Ovary (tissue), 10 donors: ENCODE data around the gene ZNF552. TPM values are rescaled to one million over a fixed set of nuclear protein-coding genes. Genes with fewer than 3 reads are reported as not detected.
"Not testable (repeated sequence)": the region's sequence is repeated elsewhere in the genome, so short reads cannot be mapped to it uniquely, and the experiment has no call there.

ENCODE experiments used
- DNase-seq, 5 donors: peaks; one replicate each; pipeline ENCODE4 v3.0.0-alpha.2; 2019 to 2020
- H3K27ac ChIP-seq, 2 donors: fragments of 200-600 bp; one replicate each; pipeline versions ENCODE4 v1.5.1 to v1.8.0; 2019 to 2022
- H3K27me3 ChIP-seq: fragments of 200-600 bp; one replicate; pipeline ENCODE4 v1.8.0; 2022
- H3K36me3 ChIP-seq: fragments of 200-600 bp; sonication (generic); one replicate; pipeline ENCODE4 v1.5.1; 2019
- H3K4me1 ChIP-seq: one replicate; pipeline ENCODE4 v1.8.1; 2013; ENCODE audit warnings: mild to moderate bottlenecking, moderate library complexity; ENCODE audit not compliant: insufficient read depth
- H3K4me3 ChIP-seq: fragments of 200-600 bp; sonication (generic); one replicate; pipeline ENCODE4 v1.5.1; 2017
- H3K9me3 ChIP-seq, 2 donors: fragments of 200-600 bp in 1 of 2; sonication (generic) in 1 of 2; one replicate each; pipeline versions ENCODE4 v1.5.1 to v1.8.1; 2013 to 2019; ENCODE audit warnings: mild to moderate bottlenecking in 1 of 2, moderate library complexity in 1 of 2
- CTCF ChIP-seq, 3 donors: fragments of 450-650 bp in 2 of 3; fragments of 200-600 bp in 1 of 3; IDR thresholded peaks; one replicate each; pipeline versions ENCODE4 v1.5.1 to v1.8.0; 2016 to 2022; ENCODE audit warnings: antibody characterized with exemption in 3 of 3, mild to moderate bottlenecking in 1 of 3
- EP300 ChIP-seq: sonication (generic); formaldehyde crosslinking; IDR thresholded peaks from one replicate; pipeline ENCODE4 v1.6.1; 2017; ENCODE audit warnings: antibody characterized with exemption
- POLR2A ChIP-seq: fragments of 450-650 bp; IDR thresholded peaks from one replicate; pipeline ENCODE4 v1.6.1; 2017; ENCODE audit warnings: antibody characterized with exemption, mild to moderate bottlenecking, moderate library complexity
- WGBS, 3 donors: extraction: QIAGEN DNeasy Blood & Tissue Kit in 1 of 3; methylation state at CpG; one replicate each; pipeline versions ENCODE4 v1.1.5 to v1.1.7; 2013 to 2017; 5-methylcytosine and 5-hydroxymethylcytosine counted together
- intact Hi-C, 4 donors: fragments of 100-400 bp; cut with DNase I; formaldehyde crosslinking; loops; one replicate each; pipeline versions ENCODE4 v1.11.0 to v1.15.1; 2022 to 2023
- long read RNA-seq, 3 donors: library from polyadenylated mRNA in 2 of 3; unstranded in 2 of 3; transcript quantifications; one replicate each; pipeline ENCODE4 v2.0.0 and lab custom pipeline, GENCODE V29; 2021 to 2026
- polyA plus RNA-seq, 2 donors: library from polyadenylated mRNA; stranded (reverse); fragments of 200-250 nt in 1 of 2; fragments of 350-450 nt in 1 of 2; fragmentation: Illumina TruSeq in 1 of 2; extraction: RNeasy Lipid Tissue Mini Kit (QIAGEN cat#74804) in 1 of 2; gene quantifications; one replicate each; pipeline ENCODE4 v1.2.3, GENCODE V29; 2013 to 2014
- total RNA-seq, 7 donors: library from RNA; depleted of rRNA in 2 of 7; stranded (reverse); fragments of >200 nt in 2 of 7; fragmentation: NEBNext Ultra II Directional in 3 of 7; extraction: Animal tissue kit (Norgen Biotek cat#: 25700) in 3 of 7; gene quantifications; one replicate each; pipeline versions ENCODE4 v1.1.0 to v1.2.4, GENCODE V29; 2016 to 2023
- donor health status: DM: no; HTN: no; CAD: no; lungs with moderate emphysema.
- donor health status: DM: no; HTN: no; CAD: no.
- donor health status: Bipolar disorder and iron deficiency.
- donor health status: DM: yes; HTN: yes; CAD: no.
- donor health status: DM: no; HTN: no; CAD: no.
- donor health status: DM: yes; HTN: yes; CAD: no.

The ZNF552 gene
- 1 to 10 TPM; 5.2 to 9.9 (median 7.2) TPM for total RNA-seq
- 1 to 10 TPM; 4.9 to 7.1 TPM for polyA plus RNA-seq
- long read RNA-seq, donor 1, transcript ZNF552-201 (3 exons, 2,352 nt), result major isoform, 6 of 17 reads
- long read RNA-seq, donor 1, partial matches to known transcripts, result 0 of 17 reads
- long read RNA-seq, donor 1, other reads (novel, unspliced or antisense), result 10 of 17 reads
- long read RNA-seq, donor 2, partial matches to known transcripts, result 6 of 7 reads
- long read RNA-seq, donor 2, other reads (novel, unspliced or antisense), result 0 of 7 reads
- long read RNA-seq, donor 3, partial matches to known transcripts, result 1 of 8 reads
- long read RNA-seq, donor 3, other reads (novel, unspliced or antisense), result 7 of 8 reads

GRCh38 chr19:57814505-57815246 is at the start of gene ZNF552:
TSS of gene ZNF552 (minus strand) at chr19:57814913. CDS start at chr19:57814743, 170 bp downstream.
- peak; percentile 75 to 85 (median 80) for DNase-seq
- Histone ChIP-seq H3K4me3 (peak within 1 kb of the TSS; percentile 88), H3K27ac (peak within 1 kb of the TSS in 1 of 2 donors; percentile 56), H3K36me3 (no peaks in the 10 kb centered on the region), H3K27me3 (no peaks in the 10 kb centered on the region), H3K9me3 (no peaks in the 10 kb centered on the region), H3K4me1 (peaks cover 7% of the 10 kb centered on the region)
- no peak for TF ChIP-seq EP300
- TF ChIP-seq POLR2A, result peak; percentile 48
- intact Hi-C loops, result no loop called here
- WGBS, 3 donors, result 0 to 1% (median 1%) methylated on average over 48 to 50 of the region's 50 CpGs

GRCh38 chr19:57862351-57862750 is 47.6 kb upstream of the ZNF552 start:
- H3K27me3 ChIP-seq, DNase-seq, H3K4me3 ChIP-seq, intact Hi-C loops, H3K36me3 ChIP-seq, H3K27ac ChIP-seq, H3K4me1 ChIP-seq: not testable (repeated sequence)
- 89 to 97% (median 93%) methylated on average over 3 of the region's 3 CpGs for WGBS, 3 donors
- peaks cover 0 to 81% of the 10 kb centered on the region in 2 donors for H3K9me3 ChIP-seq

GRCh38 chr19:57854117-57854516 is 39.4 kb upstream of the ZNF552 start:
- not testable (repeated sequence) for H3K36me3 ChIP-seq, H3K4me3 ChIP-seq

GRCh38 chr19:57851812-57852603 is 37.3 kb upstream of the ZNF552 start:
- H3K27me3 ChIP-seq, H3K4me3 ChIP-seq, intact Hi-C loops, H3K27ac ChIP-seq, DNase-seq, H3K36me3 ChIP-seq: not testable (repeated sequence)
- WGBS, 3 donors, result 84 to 89% (median 87%) methylated on average over 4 to 6 of the region's 6 CpGs
- Histone ChIP-seq H3K4me1 (peaks cover 11% of the 10 kb centered on the region), H3K9me3 (peaks cover 0 to 30% of the 10 kb centered on the region in 2 donors)

More at GRCh38 chr19:57854117-57854516, 39.4 kb upstream of the ZNF552 start:
- DNase-seq, H3K27me3 ChIP-seq, H3K27ac ChIP-seq, intact Hi-C loops: not testable (repeated sequence)
- H3K9me3 ChIP-seq, result peaks cover 0 to 44% of the 10 kb centered on the region in 2 donors
- peaks cover 11% of the 10 kb centered on the region for H3K4me1 ChIP-seq
- 67 to 90% (median 83%) methylated on average over 2 of the region's 2 CpGs for WGBS, 3 donors

GRCh38 chr19:57850553-57851017 is 35.9 kb upstream of the ZNF552 start:
- no peaks in the 10 kb centered on the region for H3K36me3 ChIP-seq
- H3K27me3 ChIP-seq, result no peaks in the 10 kb centered on the region
- peak overlapping the region; percentile 75 for H3K4me3 ChIP-seq
- peaks cover 0 to 18% of the 10 kb centered on the region in 2 donors for H3K9me3 ChIP-seq
- 15 to 18% (median 16%) methylated on average over 11 of the region's 11 CpGs for WGBS, 3 donors
- no peak for DNase-seq
- no peak overlapping the region for H3K27ac ChIP-seq
- intact Hi-C loops, result no loop called here
- TF ChIP-seq EP300, result no peak
- no peak for TF ChIP-seq POLR2A
- TF ChIP-seq CTCF (IDR thresholded peaks at IDR 0.05), result no peak
- peaks cover 11% of the 10 kb centered on the region for H3K4me1 ChIP-seq

- H3K27ac ChIP-seq, intact Hi-C loops, H3K27me3 ChIP-seq, H3K36me3 ChIP-seq: not testable (repeated sequence)
- Histone ChIP-seq H3K4me3 (peak within 1 kb of the TSS; percentile 75), H3K9me3 (peaks cover 0 to 11% of the 10 kb centered on the region in 2 donors), H3K4me1 (peaks cover 11% of the 10 kb centered on the region)
- 0 to 1% (median 1%) methylated on average over 42 of the region's 42 CpGs for WGBS, 3 donors
- peak; percentile 50 to 66 (median 59) for DNase-seq
Observed at GRCh38 chr19:57849666-57850473, 35.2 kb upstream of the ZNF552 start, which contains the start of gene ZNF587. TSS of gene ZNF587 (plus strand) at chr19:57849859. CDS start at chr19:57850039, 180 bp downstream.

GRCh38 chr19:57849162-57849665 is 34.5 kb upstream of the ZNF552 start:
- WGBS, 3 donors, result 81 to 92% (median 90%) methylated on average over 2 of the region's 2 CpGs
- peak overlapping the region; percentile 75 for H3K4me3 ChIP-seq
- intact Hi-C loops, H3K36me3 ChIP-seq, H3K27ac ChIP-seq, DNase-seq, H3K27me3 ChIP-seq: not testable (repeated sequence)
- peaks cover 11% of the 10 kb centered on the region for H3K4me1 ChIP-seq
- H3K9me3 ChIP-seq, result peaks cover 0 to 11% of the 10 kb centered on the region in 2 donors

GRCh38 chr19:57847164-57847563 is 32.5 kb upstream of the ZNF552 start:
- H3K36me3 ChIP-seq, H3K4me3 ChIP-seq, DNase-seq, H3K9me3 ChIP-seq, intact Hi-C loops, H3K27me3 ChIP-seq, H3K27ac ChIP-seq: not testable (repeated sequence)
- H3K4me1 ChIP-seq, result peaks cover 11% of the 10 kb centered on the region
- WGBS, 3 donors, result 71 to 74% (median 72%) methylated on average over 3 of the region's 3 CpGs
